Vein endothelial cell (primary cell): ENCODE results near the gene ZNF431. TPM values are rescaled to one million over a fixed set of nuclear protein-coding genes. Genes with fewer than 3 reads are reported as not detected.

Experiments
- small RNA-seq: library from RNA; depleted of rRNA; stranded (forward); fragments of <200 nt; gene quantifications from one replicate; pipeline ENCODE3, GENCODE V24; 2012
- total RNA-seq: library from RNA; depleted of rRNA; stranded (reverse); fragments of >200 nt; gene quantifications from 2 replicates; pipeline ENCODE4 v1.2.3, GENCODE V29; 2012

Gene ZNF431
- total RNA-seq: 5.2 and 6.2 TPM in 2 replicates

DNA sequence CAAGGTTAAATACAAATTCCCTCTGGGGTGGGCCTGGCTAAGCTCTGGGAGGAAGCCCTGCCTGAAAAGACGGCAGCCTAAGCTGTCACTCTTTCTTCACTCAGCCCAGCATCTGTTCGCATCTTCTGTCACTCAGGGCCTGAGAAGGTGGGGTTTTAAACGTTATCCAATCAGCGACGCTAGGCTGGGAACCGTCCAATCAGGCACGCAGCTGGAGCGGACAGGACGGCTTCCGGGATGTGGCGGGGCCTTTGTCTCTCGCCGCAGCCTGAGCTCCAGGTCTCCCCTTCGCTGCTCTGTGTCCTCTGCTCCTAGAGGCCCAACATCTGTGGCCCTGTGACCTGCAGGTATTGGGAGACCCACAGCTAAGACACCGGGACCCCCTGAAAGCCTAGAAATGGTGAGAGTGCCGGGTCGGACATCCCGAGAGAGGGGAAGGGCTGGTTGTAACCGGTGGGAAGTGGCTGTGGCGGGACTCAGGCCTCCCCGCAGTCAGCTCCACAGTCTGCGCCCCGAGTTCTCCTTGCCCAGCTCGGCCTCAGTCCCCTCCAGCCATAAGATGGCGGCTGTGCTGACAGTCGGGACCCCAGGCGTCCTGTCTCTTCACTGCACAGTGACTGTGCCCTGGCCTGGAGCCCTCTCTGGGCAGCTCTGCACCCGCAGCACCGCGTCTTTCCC lies at the start of gene ZNF431:
Gene ZNF431 (plus strand): TSS at position 254 of the 678 bp plus-strand sequence. CDS start 144 bp downstream, at position 398.

Small RNAs within 50 kb of the gene (small RNA-seq; reads per million reads assigned to genes)
- gene RNA5SP469: not detected

Other genes starting within 250 kb of the ZNF431 start
- gene ZNF85, start 218.8 kb upstream of the ZNF431 start, total RNA-seq: 8.7 and 10.1 TPM in 2 replicates
- gene ZNF430, start 121.4 kb upstream of the ZNF431 start, total RNA-seq: 7.8 and 11.6 TPM in 2 replicates
- gene ZNF714, start 59.8 kb upstream of the ZNF431 start, total RNA-seq: 9.8 and 9.9 TPM in 2 replicates
- 9.1 and 9.9 TPM in 2 replicates for gene ZNF708, start 187.4 kb downstream of the ZNF431 start, total RNA-seq
- 7.5 and 8.2 TPM in 2 replicates for gene ZNF738, start 217.0 kb downstream of the ZNF431 start, total RNA-seq